GM23338 (cell line): ENCODE results near the gene RAD51AP2.

ENCODE experiments used
- EZH2 ChIP-seq: fragments of 200-600 bp; sonication (generic); IDR thresholded peaks from one replicate; pipeline ENCODE4 v1.8.0; 2017; ENCODE audit warnings: antibody characterized with exemption, mild to moderate bottlenecking, low read depth; ENCODE audit not compliant: unreplicated experiment
- EZH2phosphoT487 ChIP-seq: fragments of 200-600 bp; sonication (generic); IDR thresholded peaks from one replicate; pipeline ENCODE4 v1.8.1; 2018; ENCODE audit warnings: antibody characterized with exemption; ENCODE audit not compliant: unreplicated experiment
- JUNB ChIP-seq: IDR thresholded peaks from one replicate; pipeline ENCODE4 v1.6.1; 2016; ENCODE audit warnings: antibody characterized with exemption; ENCODE audit not compliant: unreplicated experiment
- NANOG ChIP-seq: IDR thresholded peaks from 2 replicates; pipeline ENCODE4 v1.6.1; 2016; ENCODE audit warnings: antibody characterized with exemption, borderline replicate concordance
- POLR2AphosphoS5 ChIP-seq: IDR thresholded peaks from 2 replicates; pipeline ENCODE4 v1.6.1; 2016; ENCODE audit warnings: antibody characterized with exemption, low read depth
- STAT1 ChIP-seq: IDR thresholded peaks from one replicate; pipeline ENCODE4 v1.6.1; 2016; ENCODE audit warnings: antibody characterized with exemption; ENCODE audit not compliant: unreplicated experiment
- TF ChIP-seq, protein P1 (sequence below), 2 experiments: fragments of 200-600 bp in 1 of 2; sonication (generic) in 1 of 2; conservative IDR thresholded peaks; 2 replicates each; pipeline versions ENCODE4 v1.5.1 to v1.6.1; 2016 to 2017; ENCODE audit warnings: antibody characterized with exemption in 2 of 2, low read depth in 2 of 2, mild to moderate bottlenecking in 2 of 2, moderate library complexity in 1 of 2
- TF ChIP-seq, protein P2 (sequence below): IDR thresholded peaks from 2 replicates; pipeline ENCODE4 v1.6.1; 2016; ENCODE audit warnings: antibody characterized with exemption
- TF ChIP-seq, protein P3 (sequence below): IDR thresholded peaks from one replicate; pipeline ENCODE4 v1.6.1; 2018; ENCODE audit warnings: antibody characterized with exemption; ENCODE audit not compliant: unreplicated experiment

DNA sequence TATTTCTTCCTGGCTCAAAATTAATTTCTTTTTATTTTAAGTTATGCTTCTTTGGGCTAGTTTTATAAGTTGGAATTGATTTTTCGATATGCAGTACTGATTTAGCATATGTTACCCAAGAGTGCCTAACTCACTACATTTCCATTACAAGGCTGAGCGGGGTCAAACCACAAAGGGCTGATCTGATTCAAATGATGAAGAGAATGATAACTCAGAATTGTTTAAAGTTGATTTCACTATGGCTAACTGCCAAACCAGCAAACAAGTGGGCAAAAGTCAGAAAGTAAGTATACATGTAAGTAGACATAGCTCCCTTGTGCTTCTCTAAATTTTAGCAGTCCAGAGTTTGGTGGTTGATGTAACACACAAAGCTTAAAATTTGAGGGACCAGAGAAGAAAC lies 35.6 kb downstream of the RAD51AP2 start:
- TF ChIP-seq EZH2phosphoT487, result no peak
- TF ChIP-seq, protein P1, sequence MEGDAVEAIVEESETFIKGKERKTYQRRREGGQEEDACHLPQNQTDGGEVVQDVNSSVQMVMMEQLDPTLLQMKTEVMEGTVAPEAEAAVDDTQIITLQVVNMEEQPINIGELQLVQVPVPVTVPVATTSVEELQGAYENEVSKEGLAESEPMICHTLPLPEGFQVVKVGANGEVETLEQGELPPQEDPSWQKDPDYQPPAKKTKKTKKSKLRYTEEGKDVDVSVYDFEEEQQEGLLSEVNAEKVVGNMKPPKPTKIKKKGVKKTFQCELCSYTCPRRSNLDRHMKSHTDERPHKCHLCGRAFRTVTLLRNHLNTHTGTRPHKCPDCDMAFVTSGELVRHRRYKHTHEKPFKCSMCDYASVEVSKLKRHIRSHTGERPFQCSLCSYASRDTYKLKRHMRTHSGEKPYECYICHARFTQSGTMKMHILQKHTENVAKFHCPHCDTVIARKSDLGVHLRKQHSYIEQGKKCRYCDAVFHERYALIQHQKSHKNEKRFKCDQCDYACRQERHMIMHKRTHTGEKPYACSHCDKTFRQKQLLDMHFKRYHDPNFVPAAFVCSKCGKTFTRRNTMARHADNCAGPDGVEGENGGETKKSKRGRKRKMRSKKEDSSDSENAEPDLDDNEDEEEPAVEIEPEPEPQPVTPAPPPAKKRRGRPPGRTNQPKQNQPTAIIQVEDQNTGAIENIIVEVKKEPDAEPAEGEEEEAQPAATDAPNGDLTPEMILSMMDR (conservative IDR thresholded peaks at IDR 0.05; ENCODE audit: low read depth in 2 of 2), result no peak
- no peak for TF ChIP-seq EZH2
- TF ChIP-seq, protein P2, sequence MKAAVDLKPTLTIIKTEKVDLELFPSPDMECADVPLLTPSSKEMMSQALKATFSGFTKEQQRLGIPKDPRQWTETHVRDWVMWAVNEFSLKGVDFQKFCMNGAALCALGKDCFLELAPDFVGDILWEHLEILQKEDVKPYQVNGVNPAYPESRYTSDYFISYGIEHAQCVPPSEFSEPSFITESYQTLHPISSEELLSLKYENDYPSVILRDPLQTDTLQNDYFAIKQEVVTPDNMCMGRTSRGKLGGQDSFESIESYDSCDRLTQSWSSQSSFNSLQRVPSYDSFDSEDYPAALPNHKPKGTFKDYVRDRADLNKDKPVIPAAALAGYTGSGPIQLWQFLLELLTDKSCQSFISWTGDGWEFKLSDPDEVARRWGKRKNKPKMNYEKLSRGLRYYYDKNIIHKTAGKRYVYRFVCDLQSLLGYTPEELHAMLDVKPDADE, result no peak
- no peak for TF ChIP-seq POLR2AphosphoS5
- no peak for TF ChIP-seq JUNB
- TF ChIP-seq, protein P3, sequence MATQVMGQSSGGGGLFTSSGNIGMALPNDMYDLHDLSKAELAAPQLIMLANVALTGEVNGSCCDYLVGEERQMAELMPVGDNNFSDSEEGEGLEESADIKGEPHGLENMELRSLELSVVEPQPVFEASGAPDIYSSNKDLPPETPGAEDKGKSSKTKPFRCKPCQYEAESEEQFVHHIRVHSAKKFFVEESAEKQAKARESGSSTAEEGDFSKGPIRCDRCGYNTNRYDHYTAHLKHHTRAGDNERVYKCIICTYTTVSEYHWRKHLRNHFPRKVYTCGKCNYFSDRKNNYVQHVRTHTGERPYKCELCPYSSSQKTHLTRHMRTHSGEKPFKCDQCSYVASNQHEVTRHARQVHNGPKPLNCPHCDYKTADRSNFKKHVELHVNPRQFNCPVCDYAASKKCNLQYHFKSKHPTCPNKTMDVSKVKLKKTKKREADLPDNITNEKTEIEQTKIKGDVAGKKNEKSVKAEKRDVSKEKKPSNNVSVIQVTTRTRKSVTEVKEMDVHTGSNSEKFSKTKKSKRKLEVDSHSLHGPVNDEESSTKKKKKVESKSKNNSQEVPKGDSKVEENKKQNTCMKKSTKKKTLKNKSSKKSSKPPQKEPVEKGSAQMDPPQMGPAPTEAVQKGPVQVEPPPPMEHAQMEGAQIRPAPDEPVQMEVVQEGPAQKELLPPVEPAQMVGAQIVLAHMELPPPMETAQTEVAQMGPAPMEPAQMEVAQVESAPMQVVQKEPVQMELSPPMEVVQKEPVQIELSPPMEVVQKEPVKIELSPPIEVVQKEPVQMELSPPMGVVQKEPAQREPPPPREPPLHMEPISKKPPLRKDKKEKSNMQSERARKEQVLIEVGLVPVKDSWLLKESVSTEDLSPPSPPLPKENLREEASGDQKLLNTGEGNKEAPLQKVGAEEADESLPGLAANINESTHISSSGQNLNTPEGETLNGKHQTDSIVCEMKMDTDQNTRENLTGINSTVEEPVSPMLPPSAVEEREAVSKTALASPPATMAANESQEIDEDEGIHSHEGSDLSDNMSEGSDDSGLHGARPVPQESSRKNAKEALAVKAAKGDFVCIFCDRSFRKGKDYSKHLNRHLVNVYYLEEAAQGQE, result no peak
- TF ChIP-seq STAT1, result no peak
- TF ChIP-seq NANOG, result no peak
